ENCODE data around the gene C11orf65. TPM values are rescaled to one million over a fixed set of nuclear protein-coding genes. Genes with fewer than 3 reads are reported as not detected.
"Not testable (repeated sequence)": the region's sequence is repeated elsewhere in the genome, so short reads cannot be mapped to it uniquely, and the experiment has no call there.

C11orf65 gene
- total and polyA plus RNA-seq, 4 experiments from 2014 or later = 0.30 to 1.0 (median 0.93) TPM; not detected in 1

- POLR2A ChIA-PET (ENCODE audit: partially characterized antibody) = no interaction called here
- Histone ChIP-seq H3K4me3 (ENCODE audit: low read length in 2 of 2) (no peak overlapping the region), H3K27me3 (ENCODE audit: insufficient read depth, low read length) (no peaks in the 10 kb centered on the region), H3K36me3 (ENCODE audit: insufficient read depth, low read length) (peaks cover 3% of the 10 kb centered on the region), H3K27ac (ENCODE audit: low read depth, low read length) (no peak overlapping the region), H3K4me1 (ENCODE audit: insufficient read depth, low read length) (no peaks in the 10 kb centered on the region), H3K9me3 (ENCODE audit: control insufficient read depth in 1 of 2, low read length in 2 of 2) (no peaks in the 10 kb centered on the region)
- intact Hi-C loops (cut with micrococcal nuclease) = no loop called here
- Mint-ChIP-seq H3K4me1 (peaks cover 0 to 4% (median 0%) of the 10 kb centered on the region in 4 donors), H3K27me3 (no peaks in the 10 kb centered on the region), H3K4me3 (no peak overlapping the region), H3K36me3 (peaks cover 16 to 20% of the 10 kb centered on the region in 2 donors), H3K9me3 (no peaks in the 10 kb centered on the region), H3K27ac (no peak overlapping the region)
- no peak for DNase-seq
- CTCF ChIA-PET (ENCODE audit: partially characterized antibody) = no interaction called here
Measured at GRCh38 chr11:108472681-108473080, 5.4 kb upstream of the C11orf65 start.

- intact Hi-C loops (cut with micrococcal nuclease) = loop anchor here (5.0 to 10.0 kb wide), 3 partner anchors 346 to 1014 kb away; partner anchors contain the start of genes ACAT1, ALKBH8 and CWF19L2
Measured at GRCh38 chr11:108468478-108468864, 1.1 kb upstream of the C11orf65 start.

DNA sequence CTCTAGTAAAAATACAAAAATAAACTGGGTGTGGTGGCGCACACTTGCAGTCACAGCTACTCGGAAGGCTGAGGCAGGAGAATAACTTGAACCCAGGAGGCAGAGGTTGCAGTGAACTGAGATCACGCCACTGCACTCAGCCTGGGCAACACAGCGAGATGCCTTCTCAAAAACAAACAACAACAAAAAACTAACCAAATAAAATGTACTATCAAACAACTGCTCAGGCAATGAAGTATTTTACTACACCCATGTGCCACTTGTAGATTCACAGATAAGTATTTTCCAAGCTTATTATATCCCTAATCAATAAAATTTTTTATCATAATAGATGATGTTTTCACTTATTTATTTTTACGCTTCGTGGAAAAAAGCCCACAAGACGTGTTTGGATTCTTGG is 924 bp downstream of the C11orf65 start:
- H3K27ac Mint-ChIP-seq = peak overlapping the region; percentile 97 to 100 (median 100)
- ChIA-PET CTCF (ENCODE audit: partially characterized antibody) (no interaction called here), POLR2A (ENCODE audit: partially characterized antibody) (interaction anchor here (0.8 to 3.2 kb wide), 8 partner anchors 28 to 457 kb away, joined by 3 to 43 read pairs (median 5); partner anchors contain the start of genes ATM, CUL5, DDX10 and EXPH5)
- H3K4me1 Mint-ChIP-seq = peaks cover 5 to 16% (median 9%) of the 10 kb centered on the region in 4 donors
- H3K4me3 Mint-ChIP-seq = peak overlapping the region; percentile 96 to 100 (median 97)
- H3K27ac ChIP-seq (ENCODE audit: low read depth, low read length) = peak overlapping the region; percentile 95
- DNase-seq = peak in 1 of 5 donors; percentile 39
- peaks cover 0 to 9% of the 10 kb centered on the region in 2 donors for H3K36me3 Mint-ChIP-seq
- peaks cover 8% of the 10 kb centered on the region for H3K4me1 ChIP-seq (ENCODE audit: insufficient read depth, low read length)
- no peaks in the 10 kb centered on the region for H3K9me3 Mint-ChIP-seq
- no peaks in the 10 kb centered on the region for H3K9me3 ChIP-seq (ENCODE audit: control insufficient read depth in 1 of 2, low read length in 2 of 2)
- intact Hi-C loops (cut with micrococcal nuclease) = loop anchor here (5.0 to 10.0 kb wide), 3 partner anchors 344 to 1012 kb away; partner anchors contain the start of genes ACAT1, ALKBH8 and CWF19L2
- H3K4me3 ChIP-seq (ENCODE audit: low read length in 2 of 2) = peak overlapping the region; percentile 40 to 94
- no peaks in the 10 kb centered on the region for H3K36me3 ChIP-seq (ENCODE audit: insufficient read depth, low read length)
- no peaks in the 10 kb centered on the region for H3K27me3 Mint-ChIP-seq
- no peaks in the 10 kb centered on the region for H3K27me3 ChIP-seq (ENCODE audit: insufficient read depth, low read length)

More at GRCh38 chr11:108468478-108468864, 1.1 kb upstream of the C11orf65 start:
- H3K36me3 Mint-ChIP-seq = peaks cover under 1 to 9% of the 10 kb centered on the region in 2 donors
- H3K4me3 ChIP-seq (ENCODE audit: low read length in 2 of 2) = no peak overlapping the region
- ChIA-PET CTCF (ENCODE audit: partially characterized antibody) (interaction anchor here (1.5 kb wide), 1 partner anchor 13 kb away, joined by 4 read pairs; no protein-coding TSS in a partner anchor), POLR2A (ENCODE audit: partially characterized antibody) (interaction anchor here (0.6 to 3.2 kb wide), 6 partner anchors 17 to 970 kb away, joined by 3 to 43 read pairs (median 6); partner anchors contain the start of genes ATM, EXPH5, NPAT and POGLUT3)
- peaks cover 3% of the 10 kb centered on the region for H3K36me3 ChIP-seq (ENCODE audit: insufficient read depth, low read length)
- no peaks in the 10 kb centered on the region for H3K9me3 ChIP-seq (ENCODE audit: control insufficient read depth in 1 of 2, low read length in 2 of 2)
- no peak for DNase-seq
- no peaks in the 10 kb centered on the region for H3K27me3 Mint-ChIP-seq
- H3K27ac Mint-ChIP-seq = peak overlapping the region in 6 of 7 donors; percentile 97 to 100 (median 100)
- H3K9me3 Mint-ChIP-seq = no peaks in the 10 kb centered on the region
- H3K4me1 Mint-ChIP-seq = peaks cover 5 to 16% (median 9%) of the 10 kb centered on the region in 4 donors
- H3K4me1 ChIP-seq (ENCODE audit: insufficient read depth, low read length) = peaks cover 8% of the 10 kb centered on the region
- H3K27me3 ChIP-seq (ENCODE audit: insufficient read depth, low read length) = no peaks in the 10 kb centered on the region
- peak overlapping the region in 6 of 8 donors; percentile 11 to 96 (median 43) for H3K4me3 Mint-ChIP-seq
- peak overlapping the region; percentile 95 for H3K27ac ChIP-seq (ENCODE audit: low read depth, low read length)

GRCh38 chr11:108453207-108453835 is 14.0 kb downstream of the C11orf65 start:
- CTCF ChIA-PET (ENCODE audit: partially characterized antibody) = no interaction called here
- intact Hi-C loops (cut with micrococcal nuclease) = no loop called here
- no peak for DNase-seq
- peaks cover 2 to 3% of the 10 kb centered on the region in 2 donors for H3K27me3 Mint-ChIP-seq
- Histone ChIP-seq H3K4me1 (ENCODE audit: insufficient read depth, low read length) (no peaks in the 10 kb centered on the region), H3K27me3 (ENCODE audit: insufficient read depth, low read length) (no peaks in the 10 kb centered on the region), H3K27ac (ENCODE audit: low read depth, low read length) (no peak overlapping the region), H3K9me3 (ENCODE audit: control insufficient read depth in 1 of 2, low read length in 2 of 2) (no peaks in the 10 kb centered on the region), H3K4me3 (ENCODE audit: low read length in 2 of 2) (no peak overlapping the region), H3K36me3 (ENCODE audit: insufficient read depth, low read length) (no peaks in the 10 kb centered on the region)
- peaks cover 0 to 40% (median 24%) of the 10 kb centered on the region in 8 donors for H3K9me3 Mint-ChIP-seq
- H3K27ac Mint-ChIP-seq = no peak overlapping the region
- peaks cover 5 to 9% of the 10 kb centered on the region in 2 donors for H3K36me3 Mint-ChIP-seq
- H3K4me3 Mint-ChIP-seq = no peak overlapping the region
- H3K4me1 Mint-ChIP-seq = no peaks in the 10 kb centered on the region
- POLR2A ChIA-PET (ENCODE audit: partially characterized antibody) = no interaction called here

DNA sequence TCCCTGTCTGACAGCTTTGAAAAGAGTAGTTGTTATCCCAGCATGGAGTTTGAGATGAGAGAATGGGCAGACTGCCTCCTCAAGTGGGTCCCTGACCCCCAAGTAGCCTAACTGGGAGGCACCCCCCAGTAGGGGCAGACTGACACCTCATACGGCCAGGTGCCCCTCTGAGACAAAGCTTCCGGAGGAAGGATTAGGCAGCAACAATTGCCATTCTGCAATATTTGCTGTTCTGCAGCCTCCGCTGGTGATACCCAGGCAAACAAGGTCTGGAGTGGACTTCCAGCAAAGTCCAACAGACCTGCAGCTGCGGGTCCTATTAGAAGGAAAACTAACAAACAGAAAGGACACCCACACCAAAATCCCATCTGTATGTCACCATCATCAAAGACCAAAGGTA is 25.9 kb downstream of the C11orf65 start:
- Mint-ChIP-seq H3K9me3 (peaks cover 0 to 33% (median 10%) of the 10 kb centered on the region in 8 donors), H3K36me3 (peaks cover 4 to 15% of the 10 kb centered on the region in 2 donors)
- H3K36me3 ChIP-seq (ENCODE audit: insufficient read depth, low read length); H3K27me3 Mint-ChIP-seq; CTCF ChIA-PET (ENCODE audit: partially characterized antibody); H3K27ac Mint-ChIP-seq; H3K4me3 Mint-ChIP-seq; H3K4me1 ChIP-seq (ENCODE audit: insufficient read depth, low read length); H3K27me3 ChIP-seq (ENCODE audit: insufficient read depth, low read length); DNase-seq; H3K4me1 Mint-ChIP-seq; H3K9me3 ChIP-seq (ENCODE audit: control insufficient read depth in 1 of 2, low read length in 2 of 2); H3K4me3 ChIP-seq (ENCODE audit: low read length in 2 of 2); H3K27ac ChIP-seq (ENCODE audit: low read depth, low read length); POLR2A ChIA-PET (ENCODE audit: partially characterized antibody); intact Hi-C loops (cut with micrococcal nuclease): not testable (repeated sequence)

DNA sequence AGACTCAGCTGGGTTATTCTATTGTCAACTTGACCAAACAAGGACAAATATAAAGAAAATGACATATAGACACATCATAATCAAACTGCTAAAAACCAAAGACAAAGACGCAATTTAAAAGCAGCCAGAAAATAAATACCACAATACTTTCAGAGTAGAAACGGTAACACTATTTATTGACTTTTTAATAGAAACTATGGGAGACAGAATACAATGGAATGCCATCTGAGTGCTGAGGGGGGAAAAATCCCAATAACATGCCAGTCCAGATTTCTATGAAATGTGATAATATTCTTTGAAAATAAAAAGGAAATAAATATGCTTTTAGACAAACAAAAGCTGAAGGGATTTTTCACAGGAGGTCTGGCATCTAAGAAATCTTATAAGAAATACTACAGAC is 30.7 kb downstream of the C11orf65 start:
- Histone ChIP-seq H3K36me3 (ENCODE audit: insufficient read depth, low read length) (no peaks in the 10 kb centered on the region), H3K27ac (ENCODE audit: low read depth, low read length) (no peak overlapping the region), H3K27me3 (ENCODE audit: insufficient read depth, low read length) (no peaks in the 10 kb centered on the region), H3K4me1 (ENCODE audit: insufficient read depth, low read length) (no peaks in the 10 kb centered on the region), H3K4me3 (ENCODE audit: low read length in 2 of 2) (no peak overlapping the region), H3K9me3 (ENCODE audit: control insufficient read depth in 1 of 2, low read length in 2 of 2) (no peaks in the 10 kb centered on the region)
- ChIA-PET CTCF (ENCODE audit: partially characterized antibody) (no interaction called here), POLR2A (ENCODE audit: partially characterized antibody) (no interaction called here)
- Mint-ChIP-seq H3K27ac (no peak overlapping the region), H3K27me3 (peaks cover 0 to 4% of the 10 kb centered on the region in 2 donors), H3K9me3 (peaks cover 0 to 11% (median 9%) of the 10 kb centered on the region in 8 donors), H3K36me3 (no peaks in the 10 kb centered on the region), H3K4me3 (no peak overlapping the region), H3K4me1 (no peaks in the 10 kb centered on the region)
- no peak for DNase-seq
- intact Hi-C loops (cut with micrococcal nuclease) = no loop called here

DNA sequence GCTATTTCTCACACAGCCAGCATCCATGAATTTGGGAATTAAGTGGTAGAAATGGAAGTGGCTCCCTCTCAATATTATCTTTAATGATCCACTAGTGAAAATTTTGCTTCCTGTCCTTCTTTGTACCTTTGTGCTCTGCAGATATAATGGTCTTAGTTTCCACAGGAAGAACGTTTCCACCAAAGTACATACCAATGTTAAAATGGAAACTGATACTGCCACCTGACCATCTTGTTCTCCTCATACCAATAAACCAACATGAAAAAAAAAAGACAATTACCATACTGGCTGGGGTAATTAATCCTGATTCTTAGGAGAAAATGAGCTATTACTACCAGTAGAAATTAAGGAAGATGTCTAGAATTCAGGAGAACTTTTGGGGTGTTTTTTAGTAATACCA is 32.3 kb downstream of the C11orf65 start:
- H3K9me3 ChIP-seq (ENCODE audit: control insufficient read depth in 1 of 2, low read length in 2 of 2) = no peaks in the 10 kb centered on the region
- intact Hi-C loops (cut with micrococcal nuclease) = no loop called here
- no peaks in the 10 kb centered on the region for H3K27me3 ChIP-seq (ENCODE audit: insufficient read depth, low read length)
- Mint-ChIP-seq H3K4me1 (no peaks in the 10 kb centered on the region), H3K4me3 (no peak overlapping the region), H3K27ac (no peak overlapping the region), H3K36me3 (no peaks in the 10 kb centered on the region), H3K27me3 (peaks cover 0 to 4% of the 10 kb centered on the region in 2 donors), H3K9me3 (peaks cover 0 to 9% (median 2%) of the 10 kb centered on the region in 8 donors)
- POLR2A ChIA-PET (ENCODE audit: partially characterized antibody) = no interaction called here
- no peaks in the 10 kb centered on the region for H3K36me3 ChIP-seq (ENCODE audit: insufficient read depth, low read length)
- no peak overlapping the region for H3K27ac ChIP-seq (ENCODE audit: low read depth, low read length)
- no peak for DNase-seq
- CTCF ChIA-PET (ENCODE audit: partially characterized antibody) = no interaction called here
- H3K4me1 ChIP-seq (ENCODE audit: insufficient read depth, low read length) = no peaks in the 10 kb centered on the region
- H3K4me3 ChIP-seq (ENCODE audit: low read length in 2 of 2) = no peak overlapping the region

Measured in CD4-positive, alpha-beta memory T cell (primary cell).